GM19351 (cell line): Measurements from ENCODE around the gene PDGFD.
"Not testable (repeated sequence)": the region's sequence is repeated elsewhere in the genome, so short reads cannot be mapped to it uniquely, and the experiment has no call there.

Experiments used
- ATAC-seq: cut with Tn5 transposase; IDR thresholded peaks from one replicate; pipeline ENCODE4 v1.9.1; 2021; ENCODE audit warnings: mild to moderate bottlenecking, moderate library complexity; ENCODE audit not compliant: unreplicated experiment

PDGFD gene

DNA sequence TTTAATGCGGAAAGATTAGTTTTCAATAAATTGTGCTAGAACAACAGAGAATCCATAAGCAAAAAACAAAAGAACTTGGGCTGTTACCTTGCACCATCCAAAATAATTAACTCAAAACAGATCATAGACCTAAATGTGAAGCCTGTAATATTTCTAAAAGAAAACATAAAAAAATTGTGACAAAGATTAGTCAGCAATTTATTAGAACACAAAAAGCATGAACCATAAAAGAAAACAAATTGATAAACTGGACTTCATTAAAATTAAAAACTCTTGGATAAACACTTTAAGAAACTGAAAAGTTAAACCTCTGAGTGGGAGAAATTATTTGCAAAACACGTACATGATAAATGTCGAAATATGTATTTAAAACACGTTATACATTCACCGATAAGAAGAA lies 106.0 kb downstream of the PDGFD start:
- ATAC-seq, result no peak

DNA sequence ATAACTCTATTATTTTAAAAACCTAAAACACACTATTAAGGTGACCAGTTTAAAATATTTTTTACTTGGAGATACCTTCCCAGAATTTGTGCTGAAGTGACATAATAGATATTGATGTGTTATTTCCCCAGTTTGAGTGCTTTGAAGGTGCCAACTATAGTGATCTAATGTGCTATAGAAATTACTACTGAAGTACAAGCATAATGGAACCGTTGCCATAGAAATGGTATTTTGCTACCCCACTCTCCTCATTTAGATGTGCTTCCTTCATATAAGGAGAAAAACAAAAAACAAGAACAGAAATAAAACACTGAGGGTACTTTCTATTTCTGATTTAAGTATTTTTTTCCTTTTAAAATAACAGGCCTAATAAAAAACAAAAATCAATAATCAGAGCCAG lies 108.4 kb downstream of the PDGFD start:
- no peak for ATAC-seq

DNA sequence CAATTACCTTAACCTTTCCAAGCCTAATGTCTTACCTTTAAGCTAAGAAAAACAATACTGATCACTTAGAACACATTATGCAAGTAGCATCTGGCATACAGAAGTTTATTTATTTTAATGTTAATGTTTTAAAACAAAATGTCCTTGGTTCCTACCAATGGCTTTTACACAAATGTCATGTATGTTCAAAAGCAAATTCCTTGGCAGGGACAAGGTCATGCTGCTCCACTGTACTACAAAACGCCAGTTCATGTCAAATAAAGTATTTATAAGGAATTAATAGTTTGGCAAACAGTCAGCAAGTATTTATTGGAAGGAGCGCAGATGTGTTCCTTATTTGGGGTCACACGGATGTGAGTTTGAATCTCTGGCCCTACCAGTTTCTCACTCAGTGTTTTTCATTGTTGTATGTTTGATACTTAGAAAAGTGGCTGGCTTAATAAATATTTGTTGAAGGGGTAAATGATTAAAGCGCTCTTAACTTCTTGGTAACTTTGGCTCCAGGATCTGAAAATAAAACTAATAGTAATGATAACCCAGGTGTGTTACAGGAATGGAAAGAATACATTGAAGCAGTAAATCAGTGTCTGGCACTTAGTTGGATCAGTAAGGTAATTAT lies 108.9 kb downstream of the PDGFD start:
- no peak for ATAC-seq

DNA sequence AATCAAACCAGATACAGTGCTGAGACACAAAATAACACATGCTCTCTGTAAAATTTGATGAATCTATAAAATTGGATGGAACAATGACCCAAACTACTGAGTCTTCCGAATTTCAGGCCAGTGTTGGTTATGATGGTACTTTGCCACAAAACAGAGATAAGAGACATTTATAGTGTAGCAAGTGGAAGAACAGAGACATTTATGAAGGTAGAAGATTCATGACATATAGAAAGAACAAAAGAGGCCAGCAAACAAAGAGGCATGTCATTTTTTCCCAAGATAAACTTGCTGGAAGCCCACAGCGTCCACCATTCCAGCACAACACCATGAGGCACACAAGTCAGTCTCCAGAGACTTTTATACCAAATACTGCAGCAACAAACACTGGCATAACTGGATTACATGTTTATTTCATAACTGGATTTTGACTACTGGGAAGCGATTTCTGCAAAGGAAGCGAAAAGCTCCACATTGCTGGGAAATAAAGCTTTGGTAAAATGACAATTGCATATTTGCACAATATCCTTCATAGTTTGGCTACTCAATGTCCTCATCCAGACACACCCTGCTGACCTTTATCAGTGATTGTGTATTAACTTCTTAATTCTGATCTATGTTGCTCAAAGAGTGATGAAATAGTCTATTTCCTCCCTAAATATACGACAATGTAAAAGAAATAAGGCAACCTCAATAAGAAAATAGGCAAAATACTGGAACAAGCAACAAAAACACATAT lies 110.0 kb downstream of the PDGFD start:
- ATAC-seq, result no peak

DNA sequence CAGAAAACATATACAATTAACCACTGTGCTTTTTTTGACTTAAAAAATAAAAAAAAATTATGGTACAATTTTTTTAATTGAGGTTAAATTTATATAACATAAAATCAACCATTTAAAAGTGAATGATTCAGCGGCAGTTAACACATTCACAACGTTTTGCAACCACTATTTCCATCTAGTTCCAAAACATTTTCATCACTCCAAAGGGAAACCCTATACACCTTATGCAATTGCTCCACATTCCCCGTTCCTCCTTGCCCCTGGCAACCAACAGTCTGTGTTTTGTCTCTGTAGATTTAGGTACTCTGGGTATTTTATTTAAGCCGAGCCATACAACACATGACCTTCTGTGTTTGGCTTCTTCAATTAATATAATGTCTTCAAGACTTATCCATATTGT lies 112.2 kb downstream of the PDGFD start:
- ATAC-seq, result no peak

DNA sequence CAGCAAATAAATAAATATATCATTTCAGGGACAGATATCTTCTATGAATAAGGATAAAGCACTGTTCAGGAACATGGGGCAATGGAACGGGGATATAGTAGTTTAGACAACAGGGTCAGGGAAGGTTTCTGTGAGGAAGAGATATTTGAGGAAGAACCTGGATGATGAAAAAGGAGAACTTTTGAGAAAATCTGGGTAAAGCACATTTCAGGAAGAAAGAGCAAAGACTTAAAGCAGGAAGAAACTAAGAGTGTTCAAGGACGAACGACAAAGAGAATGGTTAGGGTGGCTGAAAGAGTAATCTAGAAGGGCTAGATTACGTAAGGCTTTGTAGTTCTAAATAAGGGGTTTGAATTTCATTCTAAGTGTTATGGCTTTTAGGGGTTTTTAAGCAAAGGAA lies 114.8 kb downstream of the PDGFD start:
- no peak for ATAC-seq

GRCh38 chr11:104046858-104047257 lies 117.1 kb downstream of the PDGFD start:
- not testable (repeated sequence) for ATAC-seq

DNA sequence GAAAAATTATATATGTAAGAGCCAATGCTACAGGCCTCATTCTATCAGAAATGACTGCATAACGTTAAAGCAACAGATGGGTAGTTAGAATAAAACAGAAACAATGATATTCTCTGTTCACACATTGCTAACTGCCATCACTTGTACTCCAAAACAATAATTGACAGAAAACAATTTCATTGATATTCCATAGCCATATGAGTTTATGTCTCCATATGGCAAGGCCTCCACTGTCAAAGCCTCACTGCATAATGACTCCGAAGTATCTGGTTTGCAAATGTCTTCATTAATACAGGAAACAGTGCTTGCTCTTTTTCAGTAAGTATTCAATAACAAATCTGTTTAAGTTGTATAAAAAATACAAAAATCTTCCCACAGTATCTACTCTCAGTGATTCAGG lies 117.6 kb downstream of the PDGFD start:
- ATAC-seq, result no peak

DNA sequence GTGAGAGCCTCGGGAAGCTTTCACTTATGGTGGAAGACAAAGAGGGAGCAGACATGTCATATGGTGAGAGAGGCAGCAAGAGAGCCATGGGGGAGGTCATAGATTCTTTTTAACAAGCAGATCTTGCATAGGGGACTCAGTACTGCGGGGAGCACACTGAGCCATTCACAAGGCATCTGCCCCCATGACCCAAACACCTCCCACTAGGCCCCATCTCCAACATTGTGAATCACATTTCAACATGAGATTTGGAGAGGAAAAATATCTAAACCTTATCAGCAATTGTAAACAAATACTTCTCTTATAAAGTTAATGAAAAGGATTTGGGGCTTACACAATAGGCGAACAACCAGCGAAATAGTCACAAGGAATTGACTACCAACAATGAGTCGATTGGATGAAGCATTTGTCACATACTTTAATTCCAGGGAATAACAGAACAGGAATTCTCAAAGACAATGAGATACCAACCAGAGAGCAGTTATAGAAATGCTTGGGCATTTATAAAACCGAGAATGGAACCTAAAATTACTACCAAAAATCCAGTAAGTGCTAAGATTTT lies 120.2 kb downstream of the PDGFD start:
- no peak for ATAC-seq

GRCh38 chr11:104043142-104043541 lies 120.8 kb downstream of the PDGFD start:
- no peak for ATAC-seq

GRCh38 chr11:104041792-104042191 lies 122.2 kb downstream of the PDGFD start:
- no peak for ATAC-seq

GRCh38 chr11:104036995-104037394 lies 127.0 kb downstream of the PDGFD start:
- no peak for ATAC-seq

DNA sequence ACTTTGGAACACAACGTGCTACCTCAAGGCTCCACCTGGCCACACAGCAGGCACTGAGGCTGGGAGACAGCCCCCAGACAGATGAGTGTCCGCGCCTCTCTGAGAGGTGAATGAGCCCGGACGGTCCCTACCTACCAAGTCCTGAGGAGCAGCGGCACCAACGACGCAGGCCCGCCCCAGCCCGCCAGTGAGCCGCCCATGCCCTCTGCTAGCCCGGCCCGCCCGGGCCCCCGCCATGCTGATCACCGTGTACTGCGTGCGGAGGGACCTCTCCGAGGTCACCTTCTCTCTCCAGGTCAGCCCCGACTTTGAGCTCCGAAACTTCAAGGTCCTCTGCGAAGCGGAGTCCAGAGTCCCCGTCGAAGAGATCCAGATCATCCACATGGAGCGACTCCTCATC lies 127.4 kb downstream of the PDGFD start, which contains the start of gene DDI1:
DDI1 (plus strand) TSS at position 53 of the 400 bp plus-strand sequence; CDS start at position 236, 183 bp downstream.
- no peak for ATAC-seq

GRCh38 chr11:104033561-104033960 lies 130.4 kb downstream of the PDGFD start:
- ATAC-seq, result no peak

DNA sequence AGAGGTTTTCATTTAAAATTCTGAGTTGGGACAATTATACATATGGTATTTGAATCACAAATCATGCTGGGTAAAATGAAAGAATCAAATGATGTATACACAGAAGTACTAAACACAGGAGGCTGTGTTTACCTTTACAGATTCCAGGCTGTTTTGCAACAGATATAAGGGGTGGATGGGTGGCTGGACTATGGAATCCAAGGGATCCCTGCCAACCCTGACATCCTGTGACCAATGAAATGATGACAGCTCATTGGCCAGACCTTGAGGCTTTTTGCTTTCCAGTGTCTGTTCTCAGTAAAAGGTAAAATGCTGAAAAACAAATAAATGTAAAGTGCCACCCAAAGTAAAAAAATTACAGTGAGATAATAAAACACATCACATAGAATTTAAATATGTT lies 130.8 kb downstream of the PDGFD start:
- no peak for ATAC-seq

GRCh38 chr11:104028476-104029263 lies 135.3 kb downstream of the PDGFD start:
- no peak for ATAC-seq

DNA sequence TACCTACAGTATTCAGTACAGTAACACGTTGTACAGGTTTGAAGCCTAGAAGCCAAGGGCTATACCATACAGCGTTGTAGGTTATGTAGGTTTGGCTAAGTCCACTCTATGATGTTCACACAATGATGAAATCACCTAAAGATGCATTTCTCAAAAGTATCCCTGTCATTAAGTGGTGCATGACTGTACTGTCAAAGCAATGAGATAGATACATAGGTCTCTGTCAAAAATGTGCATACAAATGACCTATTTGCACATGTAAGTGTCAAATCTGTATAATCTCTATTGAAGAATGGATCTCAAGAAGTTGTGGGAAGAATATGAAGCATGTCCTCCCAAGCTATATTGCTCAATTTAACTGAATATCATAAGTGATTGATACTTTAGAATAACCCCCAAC lies 139.4 kb downstream of the PDGFD start:
- ATAC-seq, result no peak

- peak; percentile 93 for ATAC-seq
These were observed 148.1 kb downstream of the PDGFD start for GRCh38 chr11:104015649-104016415.

DNA sequence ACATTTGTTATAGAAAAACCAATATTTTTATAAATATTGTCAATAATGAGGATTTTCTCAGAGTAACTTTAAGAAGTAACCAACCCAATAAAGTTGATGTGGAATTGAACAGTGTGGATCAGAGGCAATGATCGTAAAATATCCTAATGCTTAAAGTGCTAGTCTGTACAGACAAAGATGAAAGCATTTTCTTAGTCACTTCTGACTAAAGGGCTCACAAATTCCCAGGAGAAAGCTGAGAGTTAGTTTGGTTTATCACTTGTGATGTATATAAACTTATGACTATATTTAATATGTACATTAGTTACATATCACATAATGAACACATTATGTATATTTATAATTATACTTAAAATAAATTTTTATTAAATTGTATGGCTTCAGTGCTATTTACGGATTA lies 152.9 kb downstream of the PDGFD start:
- no peak for ATAC-seq

- no peak for ATAC-seq
These were observed 154.2 kb downstream of the PDGFD start for GRCh38 chr11:104009744-104010143.
